Endodermal cell (in vitro differentiated cells): ENCODE measurements around the gene NKX6-2. TPM values are rescaled to one million over a fixed set of nuclear protein-coding genes. Genes with fewer than 3 reads are reported as not detected.

ENCODE experiments used
- DNase-seq: peaks from one replicate; pipeline ENCODE4 v3.0.0-alpha.2; 2017
- H3K27ac ChIP-seq: 2 replicates; pipeline ENCODE4 v1.5.1; 2013; ENCODE audit warnings: mild to moderate bottlenecking, low read depth, low read length, moderate library complexity
- H3K27me3 ChIP-seq: 2 replicates; pipeline ENCODE4 v1.6.1; 2013; ENCODE audit warnings: mild to moderate bottlenecking, low read length, moderate library complexity; ENCODE audit not compliant: insufficient read depth, control insufficient read depth, poor library complexity, severe bottlenecking
- H3K36me3 ChIP-seq: 2 replicates; pipeline ENCODE4 v1.7.0; 2013; ENCODE audit warnings: mild to moderate bottlenecking, low read length, moderate library complexity; ENCODE audit not compliant: control insufficient read depth, insufficient read depth
- H3K4me1 ChIP-seq: one replicate; pipeline ENCODE4 v1.7.0; 2013; ENCODE audit warnings: low read length; ENCODE audit not compliant: control insufficient read depth, insufficient read depth
- H3K4me3 ChIP-seq: 2 replicates; pipeline ENCODE4 v1.5.1; 2013; ENCODE audit warnings: mild to moderate bottlenecking, low read length, moderate library complexity
- H3K9ac ChIP-seq: 2 replicates; pipeline ENCODE4 v1.6.1; 2013; ENCODE audit warnings: mild to moderate bottlenecking, low read length, moderate library complexity; ENCODE audit not compliant: poor library complexity, severe bottlenecking; ENCODE audit errors: extremely low read depth
- H3K9me3 ChIP-seq: 2 replicates; pipeline ENCODE4 v1.6.1; 2013; ENCODE audit warnings: mild to moderate bottlenecking, low read length, moderate library complexity; ENCODE audit not compliant: control insufficient read depth
- H3K27ac Mint-ChIP-seq: 2 replicates; pipeline ENCODE4 v1.8.0; 2020; ENCODE audit warnings: mixed read lengths
- H3K27me3 Mint-ChIP-seq: 2 replicates; pipeline ENCODE4 v1.8.0; 2021; ENCODE audit warnings: mild to moderate bottlenecking, mixed read lengths; ENCODE audit not compliant: insufficient read depth
- H3K36me3 Mint-ChIP-seq: 2 replicates; pipeline ENCODE4 v1.8.0; 2020; ENCODE audit warnings: low read depth, mixed read lengths
- H3K4me1 Mint-ChIP-seq: 2 replicates; pipeline ENCODE4 v1.8.0; 2020; ENCODE audit warnings: mixed read lengths
- H3K4me3 Mint-ChIP-seq: 2 replicates; pipeline ENCODE4 v1.8.0; 2020; ENCODE audit warnings: mild to moderate bottlenecking, moderate library complexity, mixed read lengths
- H3K9me3 Mint-ChIP-seq: 2 replicates; pipeline ENCODE4 v1.8.0; 2020; ENCODE audit warnings: mild to moderate bottlenecking, mixed read lengths
- WGBS, 2 experiments: methylation state at CpG; one replicate each; pipeline versions ENCODE4 v1.1.5 to v1.1.7; 2013; ENCODE audit warnings: missing lambda C conversion rate in 2 of 2, mixed read lengths in 1 of 2; ENCODE audit not compliant: insufficient coverage in 1 of 2, insufficient read length in 1 of 2; 5-methylcytosine and 5-hydroxymethylcytosine counted together
- total RNA-seq, 2 donors: library from RNA; stranded (reverse); fragmentation: NEBNext Ultra II Directional in 1 of 2; extraction: Animal tissue kit (Norgen Biotek cat#: 25700) in 1 of 2; gene quantifications; 2 replicates in 1 of 2; 3 replicates in 1 of 2; pipeline ENCODE4 v1.2.1, GENCODE V29; 2021
- TF ChIP-seq, protein P1 (sequence below): fragments of 200-600 bp; sonication (generic); conservative IDR thresholded peaks from 2 replicates; pipeline ENCODE4 v1.5.0; 2021; ENCODE audit warnings: antibody characterized with exemption, mild to moderate bottlenecking

NKX6-2 gene
- total RNA-seq, 2 donors from 2014 or later, result 0.31 TPM; not detected in 1

DNA sequence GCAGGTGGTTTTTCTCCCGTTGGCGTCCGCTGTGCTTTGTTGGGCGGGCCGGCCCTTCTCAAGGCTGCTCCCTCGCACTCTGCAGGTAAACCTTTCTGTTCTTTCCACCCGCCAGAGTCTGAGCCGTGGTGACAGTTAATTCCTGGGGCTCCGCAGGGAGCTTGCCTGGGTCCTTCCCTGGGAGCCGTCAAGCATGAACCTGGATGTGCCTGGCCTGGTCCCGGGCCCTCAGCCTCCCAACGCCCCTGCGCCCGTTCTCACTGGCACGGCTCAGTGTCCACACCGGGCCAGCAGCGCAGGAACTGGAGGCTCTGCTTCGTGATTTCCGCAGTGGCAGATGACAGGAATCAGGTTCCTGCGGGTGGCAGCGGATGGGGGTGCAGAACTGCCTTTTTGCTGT is 10.9 kb upstream of the NKX6-2 start:
- Histone ChIP-seq H3K36me3 (no peaks in the 10 kb centered on the region), H3K27me3 (peaks cover under 1% of the 10 kb centered on the region), H3K9ac (no peak overlapping the region), H3K9me3 (no peaks in the 10 kb centered on the region), H3K4me1 (no peaks in the 10 kb centered on the region), H3K4me3 (no peak overlapping the region), H3K27ac (no peak overlapping the region)
- Mint-ChIP-seq H3K9me3 (peaks cover 8% of the 10 kb centered on the region), H3K36me3 (no peaks in the 10 kb centered on the region), H3K27me3 (peaks cover 5% of the 10 kb centered on the region), H3K4me1 (no peaks in the 10 kb centered on the region), H3K27ac (no peak overlapping the region), H3K4me3 (no peak overlapping the region)
- TF ChIP-seq, protein P1, sequence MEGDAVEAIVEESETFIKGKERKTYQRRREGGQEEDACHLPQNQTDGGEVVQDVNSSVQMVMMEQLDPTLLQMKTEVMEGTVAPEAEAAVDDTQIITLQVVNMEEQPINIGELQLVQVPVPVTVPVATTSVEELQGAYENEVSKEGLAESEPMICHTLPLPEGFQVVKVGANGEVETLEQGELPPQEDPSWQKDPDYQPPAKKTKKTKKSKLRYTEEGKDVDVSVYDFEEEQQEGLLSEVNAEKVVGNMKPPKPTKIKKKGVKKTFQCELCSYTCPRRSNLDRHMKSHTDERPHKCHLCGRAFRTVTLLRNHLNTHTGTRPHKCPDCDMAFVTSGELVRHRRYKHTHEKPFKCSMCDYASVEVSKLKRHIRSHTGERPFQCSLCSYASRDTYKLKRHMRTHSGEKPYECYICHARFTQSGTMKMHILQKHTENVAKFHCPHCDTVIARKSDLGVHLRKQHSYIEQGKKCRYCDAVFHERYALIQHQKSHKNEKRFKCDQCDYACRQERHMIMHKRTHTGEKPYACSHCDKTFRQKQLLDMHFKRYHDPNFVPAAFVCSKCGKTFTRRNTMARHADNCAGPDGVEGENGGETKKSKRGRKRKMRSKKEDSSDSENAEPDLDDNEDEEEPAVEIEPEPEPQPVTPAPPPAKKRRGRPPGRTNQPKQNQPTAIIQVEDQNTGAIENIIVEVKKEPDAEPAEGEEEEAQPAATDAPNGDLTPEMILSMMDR, result no peak
- 91% methylated on average over 15 to 21 of the region's 21 CpGs for WGBS, 2 experiments
- no peak for DNase-seq

DNA sequence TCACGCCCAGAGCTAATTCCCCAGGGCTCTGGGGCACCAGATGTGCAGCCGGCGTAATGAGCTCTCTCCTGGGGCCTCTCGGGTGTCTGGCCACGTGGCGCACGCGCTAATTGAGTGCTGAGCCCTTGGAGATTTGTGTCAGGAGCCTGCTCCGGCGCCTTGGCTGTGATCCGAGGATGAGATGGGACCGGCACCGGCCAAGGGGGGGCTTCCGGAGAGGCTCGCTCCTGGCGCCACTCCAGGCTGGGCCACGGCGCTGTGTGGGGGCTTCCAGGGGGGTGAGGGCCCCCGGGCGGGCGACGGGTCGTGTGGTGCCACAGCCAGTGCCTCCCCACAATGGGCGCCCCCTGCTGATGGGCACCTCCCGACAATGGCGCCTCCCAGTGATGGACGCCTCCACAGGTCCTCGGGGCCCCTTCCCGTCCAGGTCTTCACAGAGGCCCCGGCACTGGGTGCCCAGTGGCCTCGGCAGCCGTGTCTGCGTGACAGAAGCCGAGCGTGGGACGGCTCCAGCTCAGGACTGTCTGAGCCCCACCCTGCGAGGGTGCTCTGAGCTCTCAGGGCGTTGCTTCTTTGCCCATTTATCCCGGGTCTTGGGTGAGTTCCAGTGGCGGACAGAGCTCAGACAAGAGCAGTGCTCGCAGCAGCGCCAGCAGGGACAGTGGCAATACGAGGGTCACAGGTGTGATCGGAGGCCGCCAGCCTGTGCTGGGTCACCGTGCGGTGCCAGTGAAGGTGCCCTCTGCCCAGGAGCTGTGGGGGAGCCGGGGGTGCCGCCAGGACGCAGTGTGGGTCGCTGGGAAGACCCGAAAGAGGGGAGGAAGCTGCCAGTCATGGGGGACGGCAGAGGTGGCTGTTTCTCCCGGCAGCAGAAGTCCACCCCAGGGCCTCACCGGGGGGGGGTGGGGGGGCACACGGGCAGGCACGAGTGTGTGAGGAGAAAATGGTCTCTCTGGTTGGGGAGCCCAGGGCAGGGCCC is 8.2 kb upstream of the NKX6-2 start:
- H3K27me3 Mint-ChIP-seq, result peaks cover 23% of the 10 kb centered on the region
- H3K4me3 ChIP-seq, result no peak overlapping the region
- no peak overlapping the region for H3K27ac Mint-ChIP-seq
- no peaks in the 10 kb centered on the region for H3K9me3 ChIP-seq
- no peak overlapping the region for H3K4me3 Mint-ChIP-seq
- peaks cover 28% of the 10 kb centered on the region for H3K27me3 ChIP-seq
- TF ChIP-seq, protein P1, result no peak
- no peaks in the 10 kb centered on the region for H3K36me3 ChIP-seq
- 86 to 87% methylated on average over 38 to 57 of the region's 57 CpGs for WGBS, 2 experiments
- H3K27ac ChIP-seq, result no peak overlapping the region
- H3K9me3 Mint-ChIP-seq, result no peaks in the 10 kb centered on the region
- no peak overlapping the region for H3K9ac ChIP-seq
- DNase-seq, result no peak
- no peaks in the 10 kb centered on the region for H3K4me1 Mint-ChIP-seq
- H3K36me3 Mint-ChIP-seq, result no peaks in the 10 kb centered on the region
- H3K4me1 ChIP-seq, result no peaks in the 10 kb centered on the region

DNA sequence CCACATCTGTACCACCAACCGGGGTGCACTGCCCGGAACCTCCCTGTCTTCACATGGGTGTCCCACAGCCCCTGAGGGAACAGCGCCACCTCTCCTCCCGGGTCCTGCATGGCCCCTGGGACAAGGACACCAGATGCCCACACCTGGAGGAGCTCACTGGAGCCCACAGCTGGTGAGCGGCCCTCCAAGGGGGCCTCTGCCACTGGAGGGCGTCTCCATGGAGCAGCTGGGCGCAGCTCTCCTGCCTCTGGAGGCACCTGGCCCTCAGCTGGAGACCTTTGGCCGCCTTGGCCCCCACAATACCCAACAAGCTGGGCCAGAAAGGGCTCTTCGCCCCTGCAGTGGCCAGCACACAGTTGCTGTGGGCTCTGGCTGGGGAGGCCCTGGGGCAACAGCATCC is 7.3 kb upstream of the NKX6-2 start:
- H3K27me3 Mint-ChIP-seq, result peaks cover 32% of the 10 kb centered on the region
- 86 to 90% methylated on average over 7 to 9 of the region's 9 CpGs for WGBS, 2 experiments
- Histone ChIP-seq H3K27ac (no peak overlapping the region), H3K4me3 (no peak overlapping the region), H3K27me3 (peaks cover 37% of the 10 kb centered on the region), H3K9ac (no peak overlapping the region), H3K4me1 (no peaks in the 10 kb centered on the region), H3K36me3 (no peaks in the 10 kb centered on the region), H3K9me3 (no peaks in the 10 kb centered on the region)
- no peak for DNase-seq
- H3K36me3 Mint-ChIP-seq, result no peaks in the 10 kb centered on the region
- TF ChIP-seq, protein P1, result peak; percentile 23
- H3K27ac Mint-ChIP-seq, result no peak overlapping the region
- H3K9me3 Mint-ChIP-seq, result no peaks in the 10 kb centered on the region
- H3K4me3 Mint-ChIP-seq, result no peak overlapping the region
- no peaks in the 10 kb centered on the region for H3K4me1 Mint-ChIP-seq
